ENCODE results near the gene CCDC30.

DNA sequence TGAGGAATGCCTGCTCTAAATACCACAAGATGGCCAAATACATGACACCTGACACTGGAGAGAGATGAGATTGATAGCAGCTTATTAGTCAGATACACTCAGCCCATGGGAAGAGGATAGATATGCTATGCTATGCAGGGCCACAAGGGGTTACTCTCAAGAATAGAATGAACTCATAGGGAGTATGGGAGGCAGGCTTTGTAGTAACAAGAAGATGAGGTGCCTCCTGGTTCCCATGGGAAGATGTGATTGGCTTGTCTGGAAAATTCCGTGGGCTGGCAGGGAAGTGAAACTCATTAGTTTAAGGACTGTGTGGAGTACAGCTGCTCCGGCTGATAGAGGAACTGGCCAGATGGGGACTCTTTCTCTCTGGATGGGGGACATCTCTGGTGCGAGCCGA, 16.5 kb downstream of the CCDC30 start:
- TF ChIP-seq, protein P1, sequence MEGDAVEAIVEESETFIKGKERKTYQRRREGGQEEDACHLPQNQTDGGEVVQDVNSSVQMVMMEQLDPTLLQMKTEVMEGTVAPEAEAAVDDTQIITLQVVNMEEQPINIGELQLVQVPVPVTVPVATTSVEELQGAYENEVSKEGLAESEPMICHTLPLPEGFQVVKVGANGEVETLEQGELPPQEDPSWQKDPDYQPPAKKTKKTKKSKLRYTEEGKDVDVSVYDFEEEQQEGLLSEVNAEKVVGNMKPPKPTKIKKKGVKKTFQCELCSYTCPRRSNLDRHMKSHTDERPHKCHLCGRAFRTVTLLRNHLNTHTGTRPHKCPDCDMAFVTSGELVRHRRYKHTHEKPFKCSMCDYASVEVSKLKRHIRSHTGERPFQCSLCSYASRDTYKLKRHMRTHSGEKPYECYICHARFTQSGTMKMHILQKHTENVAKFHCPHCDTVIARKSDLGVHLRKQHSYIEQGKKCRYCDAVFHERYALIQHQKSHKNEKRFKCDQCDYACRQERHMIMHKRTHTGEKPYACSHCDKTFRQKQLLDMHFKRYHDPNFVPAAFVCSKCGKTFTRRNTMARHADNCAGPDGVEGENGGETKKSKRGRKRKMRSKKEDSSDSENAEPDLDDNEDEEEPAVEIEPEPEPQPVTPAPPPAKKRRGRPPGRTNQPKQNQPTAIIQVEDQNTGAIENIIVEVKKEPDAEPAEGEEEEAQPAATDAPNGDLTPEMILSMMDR (IDR thresholded peaks at IDR 0.05), result no peak
- TF ChIP-seq POLR2A (IDR thresholded peaks at IDR 0.05) (no peak), POLR2AphosphoS5 (IDR thresholded peaks at IDR 0.05) (no peak), EP300 (IDR thresholded peaks at IDR 0.05) (no peak)
